Activated naive CD8-positive, alpha-beta T cell treated with anti-CD3 and anti-CD28 coated beads, Interleukin-2, amount 50 U/mL, for 24 hours (primary cell): ENCODE measurements around the gene FXYD6.

Experiments used
- ATAC-seq: fragments of 150-1000 bp; cut with Tn5 transposase; one replicate; pipeline ENCODE4 v1.10.0; 2021
- DNase-seq: peaks from one replicate; pipeline ENCODE4 v3.0.0; 2021
- H3K27ac Mint-ChIP-seq: one replicate; pipeline ENCODE4 v1.8.0; 2021; ENCODE audit warnings: mild to moderate bottlenecking, mixed read lengths
- H3K27me3 Mint-ChIP-seq: one replicate; pipeline ENCODE4 v1.8.0; 2021; ENCODE audit warnings: mixed read lengths
- H3K36me3 Mint-ChIP-seq: one replicate; pipeline ENCODE4 v1.8.0; 2021; ENCODE audit warnings: low read depth, mixed read lengths
- H3K4me1 Mint-ChIP-seq: one replicate; pipeline ENCODE4 v1.8.0; 2021; ENCODE audit warnings: mixed read lengths
- H3K4me3 Mint-ChIP-seq: one replicate; pipeline ENCODE4 v1.8.0; 2021; ENCODE audit warnings: mild to moderate bottlenecking, moderate library complexity, mixed read lengths
- H3K9me3 Mint-ChIP-seq: one replicate; pipeline ENCODE4 v1.8.0; 2021; ENCODE audit warnings: mixed read lengths

FXYD6 gene

GRCh38 chr11:117859061-117859460 lies 17.4 kb downstream of the FXYD6 start:
- Mint-ChIP-seq H3K9me3 (no peaks in the 10 kb centered on the region), H3K4me1 (peaks cover 3% of the 10 kb centered on the region), H3K27me3 (peaks cover 7% of the 10 kb centered on the region), H3K4me3 (no peak overlapping the region), H3K36me3 (no peaks in the 10 kb centered on the region), H3K27ac (no peak overlapping the region)
- DNase-seq (no peak), ATAC-seq (no peak)

GRCh38 chr11:117857734-117858414 lies 18.6 kb downstream of the FXYD6 start:
- DNase-seq (no peak), ATAC-seq (no peak)
- no peaks in the 10 kb centered on the region for H3K36me3 Mint-ChIP-seq
- peaks cover 8% of the 10 kb centered on the region for H3K9me3 Mint-ChIP-seq
- H3K27ac Mint-ChIP-seq: no peak overlapping the region
- H3K4me3 Mint-ChIP-seq: no peak overlapping the region
- peaks cover 7% of the 10 kb centered on the region for H3K27me3 Mint-ChIP-seq
- H3K4me1 Mint-ChIP-seq: peaks cover 3% of the 10 kb centered on the region

GRCh38 chr11:117855912-117856651 lies 20.4 kb downstream of the FXYD6 start:
- Mint-ChIP-seq H3K27ac (no peak overlapping the region), H3K4me3 (no peak overlapping the region), H3K27me3 (peaks cover 7% of the 10 kb centered on the region), H3K4me1 (peaks cover 5% of the 10 kb centered on the region), H3K36me3 (no peaks in the 10 kb centered on the region), H3K9me3 (peaks cover 15% of the 10 kb centered on the region)
- ATAC-seq (no peak), DNase-seq (no peak)

- Mint-ChIP-seq H3K27ac (no peak overlapping the region), H3K9me3 (peaks cover 15% of the 10 kb centered on the region), H3K36me3 (no peaks in the 10 kb centered on the region), H3K27me3 (peaks cover 5% of the 10 kb centered on the region), H3K4me3 (no peak overlapping the region), H3K4me1 (peaks cover 6% of the 10 kb centered on the region)
- ATAC-seq: no peak
- no peak for DNase-seq
These were observed 21.1 kb downstream of the FXYD6 start for GRCh38 chr11:117855186-117855845.

- DNase-seq: no peak
- Mint-ChIP-seq H3K4me3 (no peak overlapping the region), H3K4me1 (peaks cover 14% of the 10 kb centered on the region), H3K27me3 (peaks cover 5% of the 10 kb centered on the region), H3K27ac (no peak overlapping the region), H3K36me3 (peaks cover 2% of the 10 kb centered on the region), H3K9me3 (peaks cover 15% of the 10 kb centered on the region)
- no peak for ATAC-seq
These were observed 24.1 kb downstream of the FXYD6 start for GRCh38 chr11:117852309-117852708.

- Mint-ChIP-seq H3K4me1 (peaks cover 14% of the 10 kb centered on the region), H3K4me3 (no peak overlapping the region), H3K27me3 (peaks cover 5% of the 10 kb centered on the region), H3K36me3 (peaks cover 2% of the 10 kb centered on the region), H3K27ac (no peak overlapping the region), H3K9me3 (peaks cover 15% of the 10 kb centered on the region)
- DNase-seq: no peak
- ATAC-seq: no peak
These were observed 24.6 kb downstream of the FXYD6 start for GRCh38 chr11:117851852-117852251.

GRCh38 chr11:117851106-117851505 lies 25.4 kb downstream of the FXYD6 start:
- peaks cover 14% of the 10 kb centered on the region for H3K4me1 Mint-ChIP-seq
- ATAC-seq (no peak), DNase-seq (no peak)
- H3K36me3 Mint-ChIP-seq: peaks cover 2% of the 10 kb centered on the region
- no peak overlapping the region for H3K27ac Mint-ChIP-seq
- no peak overlapping the region for H3K4me3 Mint-ChIP-seq
- H3K27me3 Mint-ChIP-seq: peaks cover 5% of the 10 kb centered on the region
- peaks cover 15% of the 10 kb centered on the region for H3K9me3 Mint-ChIP-seq

GRCh38 chr11:117849781-117850414 lies 26.6 kb downstream of the FXYD6 start:
- Mint-ChIP-seq H3K27me3 (peaks cover 5% of the 10 kb centered on the region), H3K4me1 (peaks cover 14% of the 10 kb centered on the region), H3K27ac (no peak overlapping the region), H3K9me3 (peaks cover 15% of the 10 kb centered on the region), H3K36me3 (peaks cover 2% of the 10 kb centered on the region), H3K4me3 (no peak overlapping the region)
- DNase-seq (no peak), ATAC-seq (no peak)

GRCh38 chr11:117843666-117844484 lies 32.6 kb downstream of the FXYD6 start:
- Mint-ChIP-seq H3K27me3 (no peaks in the 10 kb centered on the region), H3K4me3 (no peak overlapping the region), H3K4me1 (peaks cover 6% of the 10 kb centered on the region), H3K9me3 (no peaks in the 10 kb centered on the region), H3K36me3 (peaks cover 2% of the 10 kb centered on the region), H3K27ac (no peak overlapping the region)
- DNase-seq: peak; percentile 91
- peak; percentile 69 for ATAC-seq

- DNase-seq: no peak
- Mint-ChIP-seq H3K4me3 (no peak overlapping the region), H3K4me1 (peaks cover 6% of the 10 kb centered on the region), H3K9me3 (no peaks in the 10 kb centered on the region), H3K27ac (no peak overlapping the region), H3K36me3 (no peaks in the 10 kb centered on the region), H3K27me3 (no peaks in the 10 kb centered on the region)
- no peak for ATAC-seq
These were observed 34.1 kb downstream of the FXYD6 start for GRCh38 chr11:117842131-117842941.

- no peak for DNase-seq
- no peaks in the 10 kb centered on the region for H3K27me3 Mint-ChIP-seq
- no peak overlapping the region for H3K4me3 Mint-ChIP-seq
- H3K4me1 Mint-ChIP-seq: peaks cover 6% of the 10 kb centered on the region
- no peaks in the 10 kb centered on the region for H3K9me3 Mint-ChIP-seq
- no peak for ATAC-seq
- no peak overlapping the region for H3K27ac Mint-ChIP-seq
- H3K36me3 Mint-ChIP-seq: no peaks in the 10 kb centered on the region
These were observed 34.9 kb downstream of the FXYD6 start for GRCh38 chr11:117841551-117842031.

GRCh38 chr11:117840881-117841550 lies 35.4 kb downstream of the FXYD6 start:
- H3K4me3 Mint-ChIP-seq: no peak overlapping the region
- no peaks in the 10 kb centered on the region for H3K36me3 Mint-ChIP-seq
- DNase-seq (no peak), ATAC-seq (no peak)
- H3K27ac Mint-ChIP-seq: no peak overlapping the region
- H3K4me1 Mint-ChIP-seq: peaks cover 6% of the 10 kb centered on the region
- H3K27me3 Mint-ChIP-seq: no peaks in the 10 kb centered on the region
- no peaks in the 10 kb centered on the region for H3K9me3 Mint-ChIP-seq
